MM.1S (cell line): ENCODE measurements around the gene RANBP1.

Experiments
- EZH2 ChIP-seq: fragments of 300-600 bp; sonication (generic); optimal IDR thresholded peaks from 2 replicates; pipeline ENCODE3; 2017; ENCODE audit warnings: low read depth, mild to moderate bottlenecking, antibody characterized with exemption, low read length, mixed read lengths
- EZH2phosphoT487 ChIP-seq: fragments of 300-600 bp; sonication (generic); IDR thresholded peaks from 2 replicates; pipeline ENCODE4 v1.6.1; 2018; ENCODE audit warnings: antibody characterized with exemption, low read length
- TF ChIP-seq, protein P1 (sequence below): fragments of 300-600 bp; sonication (generic); IDR thresholded peaks from 2 replicates; pipeline ENCODE4 v1.5.1; 2016; ENCODE audit warnings: antibody characterized with exemption, low read length, mixed read lengths

DNA sequence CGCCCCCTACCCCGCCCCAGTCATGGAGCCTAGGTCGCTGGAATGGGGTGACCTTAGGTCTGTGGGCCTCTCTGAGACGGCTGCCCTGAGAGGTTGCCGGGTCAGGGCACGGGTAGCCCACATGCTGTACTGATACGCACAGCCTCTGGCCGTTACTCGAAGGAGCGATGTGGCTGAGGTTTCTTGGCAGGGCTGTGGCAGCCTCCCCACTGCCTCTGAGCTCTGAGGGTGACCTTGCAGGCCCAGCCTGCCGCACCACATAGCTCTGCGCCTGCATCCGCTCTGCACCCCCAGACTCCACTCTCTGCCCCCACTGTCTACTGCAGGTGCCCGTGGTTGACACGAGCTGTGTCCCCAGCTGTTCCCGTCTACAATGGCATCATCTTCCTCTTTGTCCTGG, 23.0 kb downstream of the RANBP1 start:
- TF ChIP-seq, protein P1, sequence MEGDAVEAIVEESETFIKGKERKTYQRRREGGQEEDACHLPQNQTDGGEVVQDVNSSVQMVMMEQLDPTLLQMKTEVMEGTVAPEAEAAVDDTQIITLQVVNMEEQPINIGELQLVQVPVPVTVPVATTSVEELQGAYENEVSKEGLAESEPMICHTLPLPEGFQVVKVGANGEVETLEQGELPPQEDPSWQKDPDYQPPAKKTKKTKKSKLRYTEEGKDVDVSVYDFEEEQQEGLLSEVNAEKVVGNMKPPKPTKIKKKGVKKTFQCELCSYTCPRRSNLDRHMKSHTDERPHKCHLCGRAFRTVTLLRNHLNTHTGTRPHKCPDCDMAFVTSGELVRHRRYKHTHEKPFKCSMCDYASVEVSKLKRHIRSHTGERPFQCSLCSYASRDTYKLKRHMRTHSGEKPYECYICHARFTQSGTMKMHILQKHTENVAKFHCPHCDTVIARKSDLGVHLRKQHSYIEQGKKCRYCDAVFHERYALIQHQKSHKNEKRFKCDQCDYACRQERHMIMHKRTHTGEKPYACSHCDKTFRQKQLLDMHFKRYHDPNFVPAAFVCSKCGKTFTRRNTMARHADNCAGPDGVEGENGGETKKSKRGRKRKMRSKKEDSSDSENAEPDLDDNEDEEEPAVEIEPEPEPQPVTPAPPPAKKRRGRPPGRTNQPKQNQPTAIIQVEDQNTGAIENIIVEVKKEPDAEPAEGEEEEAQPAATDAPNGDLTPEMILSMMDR, result no peak
- no peak for TF ChIP-seq EZH2
- no peak for TF ChIP-seq EZH2phosphoT487
